Thoracic aorta (tissue), 2 donors: Measurements from ENCODE around the gene ARHGAP10. TPM values are rescaled to one million over a fixed set of nuclear protein-coding genes. Genes with fewer than 3 reads are reported as not detected.
A peak's percentile ranks its signal among the peaks of the same experiment; 100 is the strongest.

ENCODE experiments used
- ATAC-seq: fragments of 150-250 bp; one replicate; pipeline ENCODE4 v1.8.0; 2017; ENCODE audit warnings: low read depth; ENCODE audit not compliant: insufficient number of reproducible peaks, low FRiP score
- DNase-seq: peaks from one replicate; pipeline ENCODE4 v3.0.0-alpha.2; 2020; ENCODE audit warnings: low spot score
- H3K27ac ChIP-seq, 2 donors: fragments of 200-600 bp; sonication (generic); 1 replicate in 1 of 2; 2 replicates in 1 of 2; pipeline ENCODE4 v1.5.1; 2016; ENCODE audit warnings: mild to moderate bottlenecking in 2 of 2, moderate library complexity in 2 of 2
- H3K27me3 ChIP-seq: fragments of 200-600 bp; sonication (generic); replicated peaks from 2 replicates; pipeline ENCODE4 v1.6.0; 2016; ENCODE audit warnings: mild to moderate bottlenecking; ENCODE audit not compliant: insufficient read depth
- H3K36me3 ChIP-seq: fragments of 200-600 bp; sonication (generic); one replicate; pipeline ENCODE4 v1.5.1; 2016
- H3K4me1 ChIP-seq, 2 donors: fragments of 200-600 bp; sonication (generic); 1 replicate in 1 of 2; 2 replicates in 1 of 2; pipeline versions ENCODE4 v1.5.1 to v1.6.0; 2016; ENCODE audit warnings: low read depth in 2 of 2, mild to moderate bottlenecking in 1 of 2; ENCODE audit not compliant: control insufficient read depth in 1 of 2
- H3K4me3 ChIP-seq: fragments of 200-600 bp; sonication (generic); 2 replicates; pipeline ENCODE4 v1.5.1; 2016; ENCODE audit warnings: mild to moderate bottlenecking
- H3K9me3 ChIP-seq: fragments of 200-600 bp; sonication (generic); 2 replicates; pipeline ENCODE4 v1.5.1; 2016
- total RNA-seq, 2 donors: library from RNA; depleted of rRNA; stranded (reverse); fragments of >200 nt; gene quantifications; one replicate each; pipeline versions ENCODE4 v1.1.0 to v1.2.3, GENCODE V29; 2016
- TF ChIP-seq, protein P1 (sequence below): fragments of 200-600 bp; sonication (generic); IDR thresholded peaks from one replicate; pipeline ENCODE4 v1.5.1; 2019; ENCODE audit warnings: antibody characterized with exemption

The ARHGAP10 gene
- total RNA-seq, 2 donors from 2014 or later = 195 to 211 TPM

GRCh38 chr4:147776716-147777115 is 44.8 kb downstream of the ARHGAP10 start:
- Histone ChIP-seq H3K27ac (no peak overlapping the region), H3K27me3 (no peaks in the 10 kb centered on the region), H3K4me3 (no peak overlapping the region), H3K9me3 (no peaks in the 10 kb centered on the region), H3K4me1 (peaks cover 68 to 85% of the 10 kb centered on the region in 2 donors), H3K36me3 (no peaks in the 10 kb centered on the region)
- ATAC-seq (no peak), DNase-seq (no peak)
- TF ChIP-seq, protein P1, sequence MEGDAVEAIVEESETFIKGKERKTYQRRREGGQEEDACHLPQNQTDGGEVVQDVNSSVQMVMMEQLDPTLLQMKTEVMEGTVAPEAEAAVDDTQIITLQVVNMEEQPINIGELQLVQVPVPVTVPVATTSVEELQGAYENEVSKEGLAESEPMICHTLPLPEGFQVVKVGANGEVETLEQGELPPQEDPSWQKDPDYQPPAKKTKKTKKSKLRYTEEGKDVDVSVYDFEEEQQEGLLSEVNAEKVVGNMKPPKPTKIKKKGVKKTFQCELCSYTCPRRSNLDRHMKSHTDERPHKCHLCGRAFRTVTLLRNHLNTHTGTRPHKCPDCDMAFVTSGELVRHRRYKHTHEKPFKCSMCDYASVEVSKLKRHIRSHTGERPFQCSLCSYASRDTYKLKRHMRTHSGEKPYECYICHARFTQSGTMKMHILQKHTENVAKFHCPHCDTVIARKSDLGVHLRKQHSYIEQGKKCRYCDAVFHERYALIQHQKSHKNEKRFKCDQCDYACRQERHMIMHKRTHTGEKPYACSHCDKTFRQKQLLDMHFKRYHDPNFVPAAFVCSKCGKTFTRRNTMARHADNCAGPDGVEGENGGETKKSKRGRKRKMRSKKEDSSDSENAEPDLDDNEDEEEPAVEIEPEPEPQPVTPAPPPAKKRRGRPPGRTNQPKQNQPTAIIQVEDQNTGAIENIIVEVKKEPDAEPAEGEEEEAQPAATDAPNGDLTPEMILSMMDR = no peak

DNA sequence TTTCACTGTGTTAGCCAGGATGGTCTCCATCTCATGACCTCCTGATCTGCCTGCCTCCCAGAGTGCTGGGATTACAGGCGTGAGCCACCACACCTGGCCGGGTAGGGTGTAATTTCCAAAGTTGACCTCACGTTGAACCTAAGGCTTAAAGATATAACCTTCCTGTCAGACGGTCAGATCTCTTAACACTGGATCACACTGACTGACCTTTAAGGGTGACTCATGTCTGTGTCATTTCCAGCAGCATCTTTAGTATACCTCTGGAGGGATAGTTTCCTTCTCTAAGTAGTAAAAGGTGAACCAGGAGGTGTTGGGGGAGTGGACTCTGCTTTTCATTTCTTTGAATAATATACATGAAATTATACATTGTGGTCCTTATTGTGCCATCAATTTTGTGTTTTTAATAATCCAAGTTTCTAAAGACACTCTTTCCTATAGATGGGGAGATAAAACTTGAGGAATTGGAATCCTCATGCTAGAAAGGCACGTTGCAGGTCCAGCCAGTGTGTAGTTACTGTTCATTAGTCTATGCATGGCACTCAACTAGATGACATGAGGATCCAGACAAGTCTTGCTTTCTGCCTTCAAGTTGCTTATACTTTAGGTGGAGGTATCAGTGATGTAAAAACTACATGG is 45.7 kb downstream of the ARHGAP10 start:
- TF ChIP-seq, protein P1 = no peak
- no peaks in the 10 kb centered on the region for H3K27me3 ChIP-seq
- no peak overlapping the region for H3K27ac ChIP-seq
- ATAC-seq = no peak
- no peak for DNase-seq
- no peak overlapping the region for H3K4me3 ChIP-seq
- peaks cover 68 to 81% of the 10 kb centered on the region in 2 donors for H3K4me1 ChIP-seq
- no peaks in the 10 kb centered on the region for H3K36me3 ChIP-seq
- no peaks in the 10 kb centered on the region for H3K9me3 ChIP-seq

DNA sequence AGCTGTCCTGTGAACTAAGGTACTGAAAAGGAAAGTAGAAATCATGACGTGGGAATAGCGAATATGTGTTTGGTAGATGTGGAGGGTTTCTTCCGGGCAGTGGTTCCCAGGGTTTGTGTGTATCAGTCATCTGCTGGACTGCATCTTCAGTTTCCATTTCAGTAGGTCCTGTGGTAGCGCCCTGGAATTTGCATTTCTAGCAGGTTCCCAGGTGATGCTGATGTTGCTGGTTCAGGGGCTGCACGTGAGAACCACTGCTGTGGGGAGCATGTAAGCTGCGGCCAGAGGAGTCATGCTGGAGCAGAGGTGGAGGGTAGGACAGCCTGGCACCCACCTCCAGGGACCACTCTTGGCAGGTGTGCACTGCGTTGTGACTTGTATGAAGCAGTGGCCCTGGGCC is 47.1 kb downstream of the ARHGAP10 start:
- peaks cover 57 to 67% of the 10 kb centered on the region in 2 donors for H3K4me1 ChIP-seq

DNA sequence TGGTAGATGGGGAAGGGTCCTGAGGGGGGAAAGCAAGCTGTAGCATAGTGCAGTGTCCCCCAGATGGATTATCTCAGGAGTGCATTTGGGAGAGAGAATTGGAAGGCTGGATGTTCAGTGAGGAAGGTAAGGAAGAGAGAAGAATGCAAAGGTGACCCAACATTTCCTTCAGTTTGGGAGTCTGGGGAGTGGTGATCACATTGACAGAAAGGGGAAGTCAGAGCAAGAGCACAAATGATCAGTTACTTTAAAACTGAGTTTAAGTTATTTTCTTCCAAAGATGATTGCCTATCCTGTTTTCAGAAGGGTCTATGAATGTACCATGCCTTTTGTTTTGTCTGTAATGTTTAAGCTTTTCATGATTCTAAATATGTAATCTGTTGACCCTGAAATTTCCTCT is 47.6 kb downstream of the ARHGAP10 start:
- no peaks in the 10 kb centered on the region for H3K9me3 ChIP-seq
- TF ChIP-seq, protein P1 = no peak
- ATAC-seq (no peak), DNase-seq (no peak)
- H3K4me1 ChIP-seq = peaks cover 53 to 63% of the 10 kb centered on the region in 2 donors
- H3K36me3 ChIP-seq = no peaks in the 10 kb centered on the region
- no peaks in the 10 kb centered on the region for H3K27me3 ChIP-seq
- H3K27ac ChIP-seq = no peak overlapping the region
- H3K4me3 ChIP-seq = no peak overlapping the region

More for the DNA sequence above, 47.1 kb downstream of the ARHGAP10 start:
- no peaks in the 10 kb centered on the region for H3K9me3 ChIP-seq
- no peak for DNase-seq
- TF ChIP-seq, protein P1 = no peak
- no peak overlapping the region for H3K27ac ChIP-seq
- no peak for ATAC-seq
- H3K4me3 ChIP-seq = no peak overlapping the region
- no peaks in the 10 kb centered on the region for H3K36me3 ChIP-seq
- H3K27me3 ChIP-seq = no peaks in the 10 kb centered on the region

- Histone ChIP-seq H3K36me3 (no peaks in the 10 kb centered on the region), H3K9me3 (no peaks in the 10 kb centered on the region), H3K27me3 (no peaks in the 10 kb centered on the region), H3K4me1 (peaks cover 52 to 58% of the 10 kb centered on the region in 2 donors), H3K4me3 (peak overlapping the region; percentile 14), H3K27ac (peak overlapping the region in 1 of 2 donors; percentile 34)
- TF ChIP-seq, protein P1 = no peak
- ATAC-seq (no peak), DNase-seq (no peak)
Observed at GRCh38 chr4:147780137-147780777, 48.4 kb downstream of the ARHGAP10 start.
